GM12865 (cell line): ENCODE results near the gene MAMDC2.
A peak's percentile ranks its signal among the peaks of the same experiment; 100 is the strongest.

Experiments
- DNase-seq: peaks from one replicate; pipeline ENCODE4 v3.0.0; 2010; ENCODE audit warnings: low read depth
- H3K4me3 ChIP-seq: 2 replicates; pipeline ENCODE4 v1.5.1; 2011; ENCODE audit warnings: mild to moderate bottlenecking, low read depth, low read length, control low read depth
- CTCF ChIP-seq: IDR thresholded peaks from 2 replicates; pipeline ENCODE4 v1.5.1; 2011; ENCODE audit warnings: low read length, control low read depth, low read depth, inconsistent platforms; ENCODE audit not compliant: insufficient read depth; ENCODE audit errors: missing control alignments

The MAMDC2 gene

GRCh38 chr9:70006306-70006705, 37.3 kb upstream of the MAMDC2 start:
- H3K4me3 ChIP-seq, result no peak overlapping the region
- DNase-seq, result no peak
- TF ChIP-seq CTCF, result no peak

DNA sequence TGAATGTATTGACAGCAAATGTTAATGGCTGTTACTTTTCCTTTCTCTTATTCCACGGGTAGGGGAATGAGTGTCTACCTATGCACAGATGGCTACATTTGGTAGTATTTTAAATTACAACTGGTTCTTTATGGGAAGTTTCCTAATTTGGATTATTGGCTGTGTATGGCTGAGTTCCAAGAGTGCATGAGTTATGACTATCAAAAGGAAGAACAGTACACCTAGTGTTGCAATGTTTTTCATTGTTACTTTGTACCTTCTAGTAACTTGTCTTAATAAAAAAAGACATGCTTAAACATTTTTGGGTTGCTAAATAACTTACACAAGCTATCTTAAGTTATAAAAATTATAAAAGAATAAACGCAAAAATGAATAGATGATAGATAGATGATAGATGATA, 35.8 kb upstream of the MAMDC2 start:
- DNase-seq, result no peak
- no peak for TF ChIP-seq CTCF
- no peak overlapping the region for H3K4me3 ChIP-seq

- no peak for TF ChIP-seq CTCF
- no peak overlapping the region for H3K4me3 ChIP-seq
- DNase-seq, result no peak
Observed at GRCh38 chr9:70010015-70010414, 33.6 kb upstream of the MAMDC2 start.

DNA sequence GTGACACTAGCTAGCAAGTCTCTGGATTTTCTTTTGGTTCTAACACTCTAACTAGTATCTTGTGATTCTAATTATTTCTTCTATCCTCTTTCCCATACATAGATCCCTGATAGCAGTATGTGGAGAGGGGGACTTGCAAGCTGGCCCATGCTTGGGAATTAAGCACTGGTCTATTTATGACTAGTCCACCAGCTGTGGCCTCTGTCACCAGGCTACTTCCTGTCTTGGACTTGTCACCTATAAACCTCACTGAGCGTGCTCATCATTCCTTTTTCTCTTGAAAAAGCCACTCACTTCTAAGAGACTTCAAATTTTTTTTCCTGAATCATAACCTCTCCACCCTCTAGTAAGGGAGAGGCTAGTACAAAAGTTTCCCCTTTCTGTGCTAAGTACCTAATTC, 32.3 kb upstream of the MAMDC2 start:
- H3K4me3 ChIP-seq, result no peak overlapping the region
- no peak for TF ChIP-seq CTCF
- DNase-seq, result peak; percentile 10

DNA sequence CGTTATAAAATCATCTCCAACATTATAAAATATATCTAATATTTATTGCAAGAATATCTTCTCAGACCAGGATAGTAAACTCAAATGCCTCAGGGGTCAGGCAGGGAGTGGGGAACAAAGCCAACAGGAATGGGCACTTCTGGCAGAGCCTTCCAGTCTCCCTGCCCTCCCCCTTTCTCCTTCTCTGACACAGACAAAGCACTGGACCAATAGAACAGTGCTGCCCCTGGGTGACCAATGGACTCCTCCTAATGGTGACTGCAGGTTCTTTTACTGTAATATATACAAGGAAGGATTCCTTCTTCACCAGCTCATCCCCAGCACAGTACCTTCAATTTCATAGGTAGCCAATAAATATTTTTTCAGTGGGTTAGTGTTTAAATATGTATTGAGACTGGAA, 31.1 kb upstream of the MAMDC2 start:
- H3K4me3 ChIP-seq, result no peak overlapping the region
- DNase-seq, result no peak
- no peak for TF ChIP-seq CTCF

DNA sequence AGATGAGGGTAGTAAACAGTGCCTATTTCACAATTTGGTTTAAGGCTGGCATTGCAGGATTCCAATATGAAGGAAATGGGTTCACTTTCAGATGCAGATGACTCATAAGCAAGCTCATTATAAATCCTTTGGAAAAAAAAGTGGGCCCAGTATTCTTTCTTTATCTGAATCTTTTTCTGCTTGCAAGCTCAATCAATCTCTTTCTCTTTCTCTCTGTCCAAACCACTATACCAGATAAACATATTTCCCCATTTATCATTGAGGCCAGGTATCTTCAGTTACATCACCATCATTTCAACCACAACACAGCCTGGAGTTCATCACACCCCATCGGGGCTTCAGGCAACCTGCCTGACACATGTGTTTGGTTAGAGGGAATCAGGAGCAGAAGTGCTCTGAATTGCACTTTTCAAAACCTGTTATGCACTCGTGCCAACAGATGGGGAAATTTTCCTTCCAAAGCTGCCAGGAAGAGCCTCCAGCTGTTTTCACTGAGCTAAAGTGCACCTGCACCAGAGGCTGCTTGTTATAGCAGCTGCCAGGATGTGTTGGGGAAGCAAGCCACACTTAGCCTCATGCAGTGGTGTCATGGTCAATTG, 30.0 kb upstream of the MAMDC2 start:
- DNase-seq, result no peak
- no peak for TF ChIP-seq CTCF

DNA sequence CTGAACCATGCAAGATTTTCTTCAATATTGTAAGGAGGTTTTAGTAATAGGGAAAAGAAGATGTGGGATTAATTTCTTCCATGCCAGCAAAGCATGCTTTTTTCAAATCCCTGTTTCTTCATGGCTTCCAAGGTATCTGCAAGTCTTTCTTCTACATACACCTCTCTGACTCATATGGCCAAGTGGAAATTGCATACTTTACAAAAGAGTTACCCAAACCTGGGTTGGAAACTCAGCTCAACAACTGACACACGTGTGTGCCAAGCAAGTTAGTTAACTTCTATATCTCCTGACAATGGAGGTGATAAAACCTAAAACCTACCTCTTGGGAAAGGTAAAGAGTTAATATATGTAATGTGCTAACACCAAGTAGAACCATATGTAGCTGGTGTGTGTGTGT, 28.5 kb upstream of the MAMDC2 start:
- TF ChIP-seq CTCF, result no peak
- no peak overlapping the region for H3K4me3 ChIP-seq

More for the DNA sequence above, 30.0 kb upstream of the MAMDC2 start:
- no peak overlapping the region for H3K4me3 ChIP-seq

More for the DNA sequence above, 28.5 kb upstream of the MAMDC2 start:
- DNase-seq, result no peak
